Measurements from ENCODE around the gene NKAPD1. TPM values are rescaled to one million over a fixed set of nuclear protein-coding genes. Genes with fewer than 3 reads are reported as not detected.

The NKAPD1 gene
- total and polyA plus RNA-seq, 2 of the 13 experiments (the other 11 are each of a cell fraction or from before 2014, with no cell fraction given): 11.2 to 22.5 TPM

DNA sequence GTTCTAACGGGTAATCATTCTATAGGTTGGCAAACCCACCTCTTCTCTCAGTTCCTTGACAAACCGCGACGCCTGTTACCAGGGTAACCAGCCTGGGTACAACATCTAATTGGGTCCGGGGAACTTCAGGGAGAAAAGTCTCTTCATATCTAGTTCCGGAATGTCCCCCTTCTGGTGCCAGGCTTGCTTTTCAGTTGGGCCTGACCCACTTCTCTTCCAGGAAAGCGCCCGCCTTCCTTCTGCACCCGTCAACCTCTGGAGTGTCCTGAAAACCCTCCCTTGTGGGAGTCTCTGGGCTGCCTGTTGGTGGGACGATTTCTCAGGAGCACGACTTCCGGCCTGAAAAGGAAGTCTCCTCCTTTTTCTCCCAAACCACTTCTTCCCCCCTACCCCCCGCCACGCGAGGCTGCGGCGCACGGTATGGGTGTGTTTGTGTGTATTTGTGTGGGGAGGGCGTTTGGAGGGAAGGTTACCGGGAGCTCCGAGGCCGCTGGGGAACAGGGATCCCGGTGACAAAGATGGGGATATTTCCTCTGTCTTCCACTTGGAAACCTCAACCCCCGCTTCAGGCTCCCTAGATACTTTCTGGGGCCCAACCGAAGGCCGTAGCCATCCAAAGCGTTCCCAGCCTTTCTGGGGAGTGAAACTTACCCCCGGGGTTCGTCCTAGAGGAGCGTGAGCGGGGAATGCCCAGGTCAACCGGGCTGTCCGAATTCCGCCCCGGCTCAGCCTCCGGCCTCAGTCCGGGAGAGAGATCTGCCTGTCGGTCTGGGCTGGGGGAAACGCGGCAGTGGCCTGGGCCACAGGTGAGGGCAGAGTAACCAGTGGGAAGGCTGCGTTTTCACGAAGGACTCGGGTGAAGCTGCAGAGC is at the start of gene NKAPD1, which contains the start of gene PIH1D2 (continued):
- TF ChIP-seq ZNF670 (CRISPR knock-in tag; IDR thresholded peaks at IDR 0.05; ENCODE audit: borderline replicate concordance) (no peak), ZFX (CRISPR knock-in tag; IDR thresholded peaks at IDR 0.05; ENCODE audit: low read depth) (peak; percentile 78; the same call in 1 of the 2 replicates), ZNF468 (CRISPR knock-in tag; IDR thresholded peaks at IDR 0.05) (no peak), ZKSCAN5 (CRISPR knock-in tag; IDR thresholded peaks at IDR 0.05) (no peak), ZSCAN22 (CRISPR knock-in tag; IDR thresholded peaks at IDR 0.05) (no peak), MEIS2 (CRISPR knock-in tag; IDR thresholded peaks at IDR 0.05) (0 out of 2 replicates have a peak, but pooled peaks have one; percentile 14), ZNF33B (CRISPR knock-in tag; IDR thresholded peaks at IDR 0.05) (no peak), ZNF451 (CRISPR knock-in tag; IDR thresholded peaks at IDR 0.05) (no peak), ZBTB20 (CRISPR knock-in tag; IDR thresholded peaks at IDR 0.05; ENCODE audit: borderline replicate concordance, low read depth) (no peak), SIX4 (CRISPR knock-in tag; IDR thresholded peaks at IDR 0.05) (peak; percentile 36; the same call in 1 of the 2 replicates), RFX5 (IDR thresholded peaks at IDR 0.05; ENCODE audit: low read depth, low read length) (no peak), TRIM24 (CRISPR knock-in tag; IDR thresholded peaks at IDR 0.05) (no peak), MIER3 (CRISPR knock-in tag; IDR thresholded peaks at IDR 0.05; ENCODE audit: borderline replicate concordance) (no peak), ZNF782 (CRISPR knock-in tag; IDR thresholded peaks at IDR 0.05; ENCODE audit: borderline replicate concordance) (no peak), NCOA1 (CRISPR knock-in tag; IDR thresholded peaks at IDR 0.05) (no peak), ZNF317 (CRISPR knock-in tag; IDR thresholded peaks at IDR 0.05) (no peak), RARA (CRISPR knock-in tag; IDR thresholded peaks at IDR 0.05) (no peak), KMT2A (CRISPR knock-in tag; IDR thresholded peaks at IDR 0.05) (peak; percentile 63), ZNF10 (CRISPR knock-in tag; IDR thresholded peaks at IDR 0.05; ENCODE audit: borderline replicate concordance, low read depth) (no peak), HCFC1 (IDR thresholded peaks at IDR 0.05; ENCODE audit: low read depth, low read length) (peak; percentile 57; the same call in 1 of the 2 replicates), ZBTB38 (CRISPR knock-in tag; IDR thresholded peaks at IDR 0.05) (no peak), ESRRA (CRISPR knock-in tag; IDR thresholded peaks at IDR 0.05; ENCODE audit: low read depth) (no peak), ZC3H4 (CRISPR knock-in tag; IDR thresholded peaks at IDR 0.05; ENCODE audit: borderline replicate concordance) (no peak), POLR2G (IDR thresholded peaks at IDR 0.05; ENCODE audit: low read depth, low read length) (peak; percentile 79), RAD21 (CRISPR knock-in tag; IDR thresholded peaks at IDR 0.05) (no peak), DMAP1 (CRISPR knock-in tag; IDR thresholded peaks at IDR 0.05) (peak; percentile 89; the same call in 1 of the 2 replicates)
- TF ChIP-seq, protein P1, sequence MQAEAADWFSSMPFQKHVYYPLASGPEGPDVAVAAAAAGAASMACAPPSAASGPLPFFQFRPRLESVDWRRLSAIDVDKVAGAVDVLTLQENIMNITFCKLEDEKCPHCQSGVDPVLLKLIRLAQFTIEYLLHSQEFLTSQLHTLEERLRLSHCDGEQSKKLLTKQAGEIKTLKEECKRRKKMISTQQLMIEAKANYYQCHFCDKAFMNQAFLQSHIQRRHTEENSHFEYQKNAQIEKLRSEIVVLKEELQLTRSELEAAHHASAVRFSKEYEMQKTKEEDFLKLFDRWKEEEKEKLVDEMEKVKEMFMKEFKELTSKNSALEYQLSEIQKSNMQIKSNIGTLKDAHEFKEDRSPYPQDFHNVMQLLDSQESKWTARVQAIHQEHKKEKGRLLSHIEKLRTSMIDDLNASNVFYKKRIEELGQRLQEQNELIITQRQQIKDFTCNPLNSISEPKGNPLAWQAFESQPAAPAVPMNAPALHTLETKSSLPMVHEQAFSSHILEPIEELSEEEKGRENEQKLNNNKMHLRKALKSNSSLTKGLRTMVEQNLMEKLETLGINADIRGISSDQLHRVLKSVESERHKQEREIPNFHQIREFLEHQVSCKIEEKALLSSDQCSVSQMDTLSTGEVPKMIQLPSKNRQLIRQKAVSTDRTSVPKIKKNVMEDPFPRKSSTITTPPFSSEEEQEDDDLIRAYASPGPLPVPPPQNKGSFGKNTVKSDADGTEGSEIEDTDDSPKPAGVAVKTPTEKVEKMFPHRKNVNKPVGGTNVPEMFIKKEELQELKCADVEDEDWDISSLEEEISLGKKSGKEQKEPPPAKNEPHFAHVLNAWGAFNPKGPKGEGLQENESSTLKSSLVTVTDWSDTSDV (CRISPR knock-in tag; IDR thresholded peaks at IDR 0.05): 0 out of 2 replicates have a peak, but pooled peaks have one; percentile 23
